Activated B cell treated with CpG ODN at 0.5 μM for 24 hours (primary cell): ENCODE results near the gene NKAIN2. TPM values are rescaled to one million over a fixed set of nuclear protein-coding genes. Genes with fewer than 3 reads are reported as not detected.

Experiments
- ATAC-seq: fragments of 200-7000 bp; cut with Tn5 transposase; one replicate; pipeline ENCODE4 v1.10.0; 2021; ENCODE audit warnings: low read depth, mild to moderate bottlenecking, moderate library complexity
- CTCF ChIA-PET: fragments of 350-600 bp; sonication (Branson Sonifier 250); formaldehyde crosslinking; loops from one replicate; lab custom pipeline; 2021; ENCODE audit warnings: antibody characterized with exemption; lab: Charles Lee
- POLR2A ChIA-PET: fragments of 350-600 bp; sonication (Branson Sonifier 250); formaldehyde crosslinking; loops from one replicate; lab custom pipeline; 2021; ENCODE audit warnings: antibody characterized with exemption; lab: Charles Lee
- DNase-seq: peaks from one replicate; pipeline ENCODE4 v3.0.0; 2022
- H3K27ac Mint-ChIP-seq: one replicate; pipeline ENCODE4 v1.8.0; 2020; ENCODE audit warnings: mixed read lengths
- H3K27me3 Mint-ChIP-seq: one replicate; pipeline ENCODE4 v1.8.0; 2021; ENCODE audit warnings: mixed read lengths
- H3K36me3 Mint-ChIP-seq: one replicate; pipeline ENCODE4 v1.8.0; 2021; ENCODE audit warnings: low read depth, mixed read lengths
- H3K4me1 Mint-ChIP-seq: one replicate; pipeline ENCODE4 v1.8.0; 2021; ENCODE audit warnings: mixed read lengths
- H3K4me3 Mint-ChIP-seq: one replicate; pipeline ENCODE4 v1.8.0; 2020; ENCODE audit warnings: mild to moderate bottlenecking, mixed read lengths
- H3K9me3 Mint-ChIP-seq: one replicate; pipeline ENCODE4 v1.8.0; 2020; ENCODE audit warnings: mixed read lengths
- intact Hi-C: fragments of 100-400 bp; cut with micrococcal nuclease; formaldehyde crosslinking; loops from one replicate; pipeline ENCODE4 v1.15.1; 2024
- total RNA-seq: library from RNA; stranded (reverse); gene quantifications from 2 replicates; pipeline ENCODE4 v1.2.3, GENCODE V29; 2022
- TF ChIP-seq, protein P1 (sequence below): fragments of 200-600 bp; IDR thresholded peaks from one replicate; pipeline ENCODE4 v1.8.0; 2022; ENCODE audit warnings: antibody characterized with exemption, mild to moderate bottlenecking

The NKAIN2 gene
- total RNA-seq, 1 donor from 2014 or later = not detected

DNA sequence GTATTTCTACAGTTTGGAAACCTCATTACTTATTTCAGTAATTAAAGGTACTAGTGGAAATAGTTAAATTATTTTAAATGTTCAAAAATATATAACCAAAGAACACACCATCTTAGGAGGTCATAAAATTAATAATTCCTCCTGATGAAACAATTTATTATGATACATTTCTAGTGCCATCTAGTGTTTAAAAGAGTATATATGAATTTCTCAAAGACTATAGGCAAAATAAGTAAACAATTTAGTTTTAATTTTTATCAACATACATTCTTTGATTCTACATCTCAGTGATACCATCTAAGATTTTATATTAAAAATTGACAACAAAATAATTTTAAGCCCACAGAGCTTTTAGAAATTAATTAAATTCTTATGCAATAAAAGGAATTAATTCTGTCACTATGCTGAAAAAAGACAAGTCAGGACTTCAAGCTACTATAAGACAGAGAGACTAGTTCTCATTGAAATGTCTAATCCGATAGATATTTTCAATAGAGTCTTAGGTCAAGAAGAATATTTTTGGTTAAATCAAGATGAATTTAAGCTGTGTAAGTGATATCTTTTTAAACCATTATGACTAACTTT is 1050.8 kb downstream of the NKAIN2 start:
- TF ChIP-seq, protein P1, sequence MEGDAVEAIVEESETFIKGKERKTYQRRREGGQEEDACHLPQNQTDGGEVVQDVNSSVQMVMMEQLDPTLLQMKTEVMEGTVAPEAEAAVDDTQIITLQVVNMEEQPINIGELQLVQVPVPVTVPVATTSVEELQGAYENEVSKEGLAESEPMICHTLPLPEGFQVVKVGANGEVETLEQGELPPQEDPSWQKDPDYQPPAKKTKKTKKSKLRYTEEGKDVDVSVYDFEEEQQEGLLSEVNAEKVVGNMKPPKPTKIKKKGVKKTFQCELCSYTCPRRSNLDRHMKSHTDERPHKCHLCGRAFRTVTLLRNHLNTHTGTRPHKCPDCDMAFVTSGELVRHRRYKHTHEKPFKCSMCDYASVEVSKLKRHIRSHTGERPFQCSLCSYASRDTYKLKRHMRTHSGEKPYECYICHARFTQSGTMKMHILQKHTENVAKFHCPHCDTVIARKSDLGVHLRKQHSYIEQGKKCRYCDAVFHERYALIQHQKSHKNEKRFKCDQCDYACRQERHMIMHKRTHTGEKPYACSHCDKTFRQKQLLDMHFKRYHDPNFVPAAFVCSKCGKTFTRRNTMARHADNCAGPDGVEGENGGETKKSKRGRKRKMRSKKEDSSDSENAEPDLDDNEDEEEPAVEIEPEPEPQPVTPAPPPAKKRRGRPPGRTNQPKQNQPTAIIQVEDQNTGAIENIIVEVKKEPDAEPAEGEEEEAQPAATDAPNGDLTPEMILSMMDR = no peak
- DNase-seq (no peak), ATAC-seq (no peak)
- H3K4me1 Mint-ChIP-seq = no peaks in the 10 kb centered on the region
- H3K27me3 Mint-ChIP-seq = no peaks in the 10 kb centered on the region
- no peaks in the 10 kb centered on the region for H3K36me3 Mint-ChIP-seq
- ChIA-PET CTCF (no interaction called here), POLR2A (no interaction called here)
- no peaks in the 10 kb centered on the region for H3K9me3 Mint-ChIP-seq
- no peak overlapping the region for H3K4me3 Mint-ChIP-seq
- intact Hi-C loops = no loop called here
- no peak overlapping the region for H3K27ac Mint-ChIP-seq

DNA sequence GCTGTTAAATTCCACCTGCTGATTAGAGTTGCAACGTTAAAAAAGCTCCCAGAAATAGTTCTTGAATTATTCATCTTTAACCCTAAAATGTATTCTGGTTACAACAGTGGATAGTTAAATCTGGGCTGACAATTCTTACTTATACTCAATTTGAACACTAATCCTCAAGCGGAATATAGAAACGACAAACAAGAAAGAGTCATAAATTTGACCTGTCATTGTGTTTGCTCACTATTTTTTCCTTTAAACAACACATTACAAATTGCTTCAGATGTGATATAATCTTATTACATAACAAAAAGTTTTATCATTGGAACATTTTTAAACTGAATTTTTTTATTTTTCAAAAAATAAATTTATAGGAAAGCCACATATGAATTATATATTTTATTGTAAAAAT is 1054.1 kb downstream of the NKAIN2 start:
- intact Hi-C loops = no loop called here
- ATAC-seq (no peak), DNase-seq (no peak)
- Mint-ChIP-seq H3K27me3 (no peaks in the 10 kb centered on the region), H3K9me3 (peaks cover under 1% of the 10 kb centered on the region), H3K4me1 (no peaks in the 10 kb centered on the region), H3K4me3 (no peak overlapping the region), H3K36me3 (no peaks in the 10 kb centered on the region), H3K27ac (no peak overlapping the region)
- POLR2A ChIA-PET = no interaction called here
- CTCF ChIA-PET = no interaction called here
- TF ChIP-seq, protein P1 = no peak

DNA sequence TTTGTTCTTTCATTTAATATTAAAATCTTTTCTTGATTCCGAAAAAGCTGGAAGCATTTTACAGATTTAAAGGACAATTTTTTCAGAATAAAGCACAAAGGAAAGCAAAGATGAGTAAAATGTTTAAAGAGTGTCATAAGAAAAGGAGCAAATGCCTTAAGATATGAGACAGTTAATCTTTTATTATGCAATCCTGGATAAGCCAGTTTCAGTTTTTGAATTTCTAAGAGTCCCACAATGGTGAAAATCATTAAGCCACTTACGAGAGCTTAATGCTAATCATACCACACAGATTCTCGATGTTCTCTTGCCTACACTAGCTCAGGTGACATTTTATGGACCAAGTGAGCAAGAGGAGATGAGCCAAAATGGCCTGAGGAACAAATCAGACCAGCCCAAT is 1054.9 kb downstream of the NKAIN2 start:
- H3K27ac Mint-ChIP-seq = no peak overlapping the region
- ATAC-seq (no peak), DNase-seq (no peak)
- no peaks in the 10 kb centered on the region for H3K4me1 Mint-ChIP-seq
- peaks cover 5% of the 10 kb centered on the region for H3K9me3 Mint-ChIP-seq
- POLR2A ChIA-PET = no interaction called here
- no peaks in the 10 kb centered on the region for H3K36me3 Mint-ChIP-seq
- no peak overlapping the region for H3K4me3 Mint-ChIP-seq
- H3K27me3 Mint-ChIP-seq = no peaks in the 10 kb centered on the region
- intact Hi-C loops = no loop called here
- CTCF ChIA-PET = no interaction called here
- TF ChIP-seq, protein P1 = no peak

DNA sequence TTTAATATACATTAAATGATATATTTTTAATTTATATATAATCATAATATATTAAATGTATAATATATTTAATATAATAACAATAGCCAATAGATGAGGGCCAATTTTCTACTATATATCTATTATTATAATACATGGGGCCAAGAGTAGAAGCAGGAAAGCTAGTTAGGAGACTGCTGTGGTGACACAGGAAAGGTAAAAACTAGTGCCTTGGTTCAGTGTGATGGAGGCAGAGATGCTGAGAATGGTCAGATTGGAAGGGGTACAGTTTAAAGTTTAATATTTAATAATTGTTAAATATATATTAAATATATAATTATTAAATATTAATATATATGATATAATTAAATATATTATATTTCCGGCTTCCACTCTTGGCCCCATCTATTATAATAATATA is 1055.7 kb downstream of the NKAIN2 start:
- intact Hi-C loops = no loop called here
- H3K36me3 Mint-ChIP-seq = no peaks in the 10 kb centered on the region
- no peak overlapping the region for H3K27ac Mint-ChIP-seq
- H3K9me3 Mint-ChIP-seq = peaks cover 5% of the 10 kb centered on the region
- CTCF ChIA-PET = no interaction called here
- no peaks in the 10 kb centered on the region for H3K4me1 Mint-ChIP-seq
- H3K27me3 Mint-ChIP-seq = no peaks in the 10 kb centered on the region
- no peak overlapping the region for H3K4me3 Mint-ChIP-seq
- no peak for DNase-seq
- no peak for ATAC-seq
- TF ChIP-seq, protein P1 = no peak
- POLR2A ChIA-PET = no interaction called here

DNA sequence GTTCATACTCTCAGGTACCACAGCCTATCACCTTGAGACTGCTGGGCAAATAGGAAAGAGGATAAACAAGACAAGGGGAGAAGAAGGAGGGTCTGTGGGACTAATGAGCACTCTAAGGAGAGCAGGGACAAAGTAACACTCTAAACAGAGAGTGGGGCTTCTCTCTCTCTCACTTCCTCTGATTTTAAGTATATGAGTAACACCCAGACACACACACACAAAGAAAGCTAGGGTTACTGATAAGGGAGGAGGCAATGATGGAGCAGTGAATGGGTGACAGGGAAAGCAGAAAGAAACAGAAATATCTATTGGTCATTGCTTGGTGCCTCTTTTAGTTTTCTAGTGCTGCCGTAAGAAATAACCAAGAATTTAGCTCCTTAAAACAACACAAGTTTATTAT is 1062.4 kb downstream of the NKAIN2 start:
- Mint-ChIP-seq H3K4me3 (no peak overlapping the region), H3K36me3 (no peaks in the 10 kb centered on the region), H3K4me1 (no peaks in the 10 kb centered on the region), H3K27me3 (no peaks in the 10 kb centered on the region), H3K9me3 (peaks cover 5% of the 10 kb centered on the region), H3K27ac (no peak overlapping the region)
- no peak for ATAC-seq
- CTCF ChIA-PET = no interaction called here
- TF ChIP-seq, protein P1 = no peak
- POLR2A ChIA-PET = no interaction called here
- DNase-seq = no peak
- intact Hi-C loops = no loop called here
